ENCODE measurements around the gene VWA3A.
"Not testable (repeated sequence)": the region's sequence is repeated elsewhere in the genome, so short reads cannot be mapped to it uniquely, and the experiment has no call there.

VWA3A gene, protein sequence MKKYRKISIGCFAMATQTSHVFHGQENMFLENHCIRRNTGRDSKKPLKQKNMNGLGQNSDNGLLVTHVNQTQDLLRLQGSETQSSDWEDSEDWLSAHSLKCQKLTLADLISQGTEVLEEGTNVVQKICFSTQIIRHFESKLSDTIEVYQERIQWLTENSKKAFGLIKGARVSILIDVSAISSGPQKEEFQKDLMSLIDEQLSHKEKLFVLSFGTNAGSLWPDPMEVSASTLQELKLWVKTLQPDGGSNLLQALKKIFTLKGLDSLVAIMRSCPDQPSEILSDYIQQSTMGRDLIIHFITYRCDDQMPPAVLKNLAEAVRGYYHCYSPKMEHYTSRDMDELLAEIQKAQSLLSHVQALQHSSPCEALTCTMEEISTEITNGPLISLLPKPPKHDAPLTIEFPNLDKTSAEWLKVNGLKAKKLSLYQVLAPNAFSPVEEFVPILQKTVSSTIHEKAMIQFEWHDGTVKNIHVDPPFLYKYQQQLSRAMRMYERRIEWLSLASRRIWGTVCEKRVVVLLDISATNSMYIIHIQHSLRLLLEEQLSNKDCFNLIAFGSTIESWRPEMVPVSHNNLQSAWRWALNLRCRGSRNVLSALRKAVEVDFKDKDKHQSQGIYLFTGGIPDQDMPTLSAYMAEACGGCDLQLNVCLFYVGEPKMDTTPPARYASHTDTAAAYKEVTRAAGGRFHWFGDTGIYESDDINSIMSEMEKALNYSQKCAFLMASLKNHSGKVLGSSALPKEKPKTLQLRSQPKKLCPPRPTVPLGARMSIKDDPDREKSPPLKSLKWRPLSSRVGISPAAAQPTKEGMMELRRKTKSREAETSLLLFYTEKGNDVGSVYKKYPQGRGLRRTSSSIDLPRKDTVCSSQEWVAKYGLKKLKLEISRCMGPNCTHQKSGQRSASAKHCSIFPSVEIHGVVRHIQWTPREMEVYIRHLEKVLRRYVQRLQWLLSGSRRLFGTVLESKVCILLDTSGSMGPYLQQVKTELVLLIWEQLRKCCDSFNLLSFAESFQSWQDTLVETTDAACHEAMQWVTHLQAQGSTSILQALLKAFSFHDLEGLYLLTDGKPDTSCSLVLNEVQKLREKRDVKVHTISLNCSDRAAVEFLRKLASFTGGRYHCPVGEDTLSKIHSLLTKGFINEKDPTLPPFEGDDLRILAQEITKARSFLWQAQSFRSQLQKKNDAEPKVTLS

DNA sequence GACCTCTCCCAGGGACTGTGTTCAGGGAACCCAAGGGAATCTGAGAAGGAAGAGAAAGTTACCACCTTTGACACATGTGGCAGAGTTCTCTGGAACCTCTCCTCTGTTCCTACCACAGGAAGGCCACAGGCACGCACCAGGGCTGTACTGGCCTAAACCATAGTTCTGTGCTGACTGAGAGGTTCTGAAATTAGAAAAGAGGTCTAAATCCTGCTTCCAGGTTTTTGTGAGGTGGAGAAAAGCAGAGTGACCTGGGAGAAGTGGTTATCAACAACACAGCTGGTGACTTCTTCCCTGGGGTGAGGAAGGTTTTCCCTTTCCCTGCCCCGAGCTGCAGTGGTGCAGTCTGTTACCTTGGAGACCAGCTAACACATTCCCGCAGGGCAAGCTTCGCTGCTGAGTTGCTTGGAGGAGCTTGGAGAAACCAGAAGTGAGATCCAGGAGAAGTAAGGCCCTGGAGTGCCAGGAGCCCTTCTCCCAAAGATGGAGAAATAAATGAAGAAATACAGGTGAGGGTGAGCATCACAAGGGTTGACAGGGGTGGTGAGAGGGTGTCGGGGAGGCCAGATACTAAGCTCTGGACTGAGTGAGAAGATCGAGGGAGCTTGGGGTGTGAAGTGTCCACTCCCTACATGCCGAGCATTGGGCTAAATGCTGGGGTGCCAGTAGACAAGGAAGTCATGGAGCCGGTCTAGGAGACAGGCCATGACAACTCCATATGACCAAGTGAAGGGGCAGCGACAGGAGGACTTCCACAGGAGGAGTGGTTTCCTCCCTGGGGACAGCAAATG, at the start of gene VWA3A:
Gene VWA3A (plus strand): TSS at position 399 of the 791 bp plus-strand sequence. CDS start 97 bp downstream, at position 496.
- DNase-seq = no peak

DNA sequence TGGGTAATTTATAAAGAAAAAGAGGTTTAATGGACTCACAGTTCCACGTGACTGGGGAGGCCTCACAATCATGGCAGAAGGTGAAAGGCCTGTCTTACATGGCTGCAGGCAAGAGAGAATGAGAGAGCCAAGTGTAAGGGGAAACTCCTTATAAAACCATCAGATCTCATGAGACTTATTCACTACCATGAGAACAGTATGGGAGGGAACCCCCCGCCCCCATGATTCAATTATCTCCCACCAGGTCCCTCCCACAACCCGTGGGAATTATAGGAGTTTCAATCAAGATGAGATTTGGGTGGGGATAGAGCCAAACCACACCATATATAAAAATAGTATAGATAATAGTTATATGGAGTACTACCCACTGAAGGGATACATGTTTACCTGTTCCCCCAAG, 48.5 kb upstream of the VWA3A start:
- not testable (repeated sequence) for DNase-seq

DNA sequence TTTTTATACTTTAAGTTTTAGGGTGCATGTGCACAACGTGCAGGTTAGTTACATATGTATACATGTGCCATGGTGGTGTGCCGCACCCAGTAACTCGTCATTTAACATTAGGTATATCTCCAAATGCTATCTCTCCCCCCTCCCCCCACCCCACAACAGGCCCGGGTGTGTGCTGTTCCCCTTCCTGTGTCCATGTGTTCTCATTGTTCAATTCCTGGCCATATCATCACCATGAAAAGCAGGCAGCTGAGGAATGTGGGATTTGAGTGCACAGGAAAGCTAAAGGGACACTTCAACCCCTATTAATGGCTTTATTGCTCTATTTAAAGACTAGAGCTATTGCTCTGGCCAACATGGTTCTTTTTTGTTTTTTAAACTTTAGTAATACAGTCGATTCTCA, 46.5 kb upstream of the VWA3A start:
- not testable (repeated sequence) for DNase-seq

DNA sequence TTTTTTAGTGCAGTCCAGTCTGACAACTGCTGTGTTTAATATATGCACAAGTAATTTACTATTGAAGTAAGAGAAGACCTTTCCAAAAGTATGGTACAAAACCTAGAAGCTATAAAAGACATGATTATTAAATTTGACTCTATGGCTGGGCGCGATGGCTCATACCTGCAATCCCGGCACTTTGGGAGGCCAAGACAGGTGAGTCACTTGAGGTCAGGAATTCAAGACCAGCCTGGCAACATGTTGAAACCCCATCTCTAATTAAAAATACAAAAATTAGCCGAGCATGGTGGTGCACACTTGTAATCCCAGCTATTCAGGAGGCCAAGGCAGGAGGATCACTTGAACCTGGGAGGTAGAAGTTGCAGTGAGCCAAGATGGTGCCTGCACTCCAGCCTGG, 41.4 kb upstream of the VWA3A start:
- DNase-seq = no peak

DNA sequence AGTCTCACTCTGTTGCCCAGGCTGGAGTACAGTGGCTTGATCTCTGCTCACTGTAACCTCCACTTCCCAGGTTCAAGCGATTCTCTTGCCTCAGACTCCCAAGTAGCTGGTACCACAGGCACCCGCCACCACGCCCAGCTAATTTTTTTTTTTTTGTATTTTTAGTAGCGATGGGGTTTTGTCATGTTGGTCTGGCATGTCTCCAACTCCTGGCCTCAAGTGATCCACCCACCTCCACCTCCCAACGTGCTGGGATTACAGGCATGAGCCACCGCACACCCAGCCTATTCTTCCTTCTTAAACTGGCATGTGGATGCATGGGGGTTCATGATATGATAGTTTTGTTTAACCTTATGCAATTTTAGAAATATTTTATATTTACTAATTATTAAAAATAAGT, 39.4 kb upstream of the VWA3A start:
- no peak for DNase-seq

DNA sequence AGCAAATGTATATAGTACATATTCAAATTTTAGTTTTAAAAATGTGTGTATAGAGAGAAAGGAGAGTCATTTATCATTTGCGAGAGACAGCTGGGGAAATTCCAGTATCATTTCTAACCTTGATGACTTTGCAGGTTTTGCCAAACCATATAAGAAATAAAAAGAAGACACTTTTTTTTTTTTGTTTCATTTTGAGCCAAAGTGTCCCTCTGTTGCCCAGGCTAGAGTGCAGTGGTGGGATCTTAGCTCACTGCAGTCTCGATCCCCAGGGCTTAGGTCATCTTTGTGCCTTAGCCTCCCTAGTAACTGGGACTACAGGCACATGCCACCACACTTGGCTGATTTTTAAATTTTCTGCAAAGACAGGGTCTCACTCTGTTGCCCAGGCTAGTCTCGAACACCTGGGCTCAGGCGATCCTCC, 38.4 kb upstream of the VWA3A start:
- DNase-seq = no peak

DNA sequence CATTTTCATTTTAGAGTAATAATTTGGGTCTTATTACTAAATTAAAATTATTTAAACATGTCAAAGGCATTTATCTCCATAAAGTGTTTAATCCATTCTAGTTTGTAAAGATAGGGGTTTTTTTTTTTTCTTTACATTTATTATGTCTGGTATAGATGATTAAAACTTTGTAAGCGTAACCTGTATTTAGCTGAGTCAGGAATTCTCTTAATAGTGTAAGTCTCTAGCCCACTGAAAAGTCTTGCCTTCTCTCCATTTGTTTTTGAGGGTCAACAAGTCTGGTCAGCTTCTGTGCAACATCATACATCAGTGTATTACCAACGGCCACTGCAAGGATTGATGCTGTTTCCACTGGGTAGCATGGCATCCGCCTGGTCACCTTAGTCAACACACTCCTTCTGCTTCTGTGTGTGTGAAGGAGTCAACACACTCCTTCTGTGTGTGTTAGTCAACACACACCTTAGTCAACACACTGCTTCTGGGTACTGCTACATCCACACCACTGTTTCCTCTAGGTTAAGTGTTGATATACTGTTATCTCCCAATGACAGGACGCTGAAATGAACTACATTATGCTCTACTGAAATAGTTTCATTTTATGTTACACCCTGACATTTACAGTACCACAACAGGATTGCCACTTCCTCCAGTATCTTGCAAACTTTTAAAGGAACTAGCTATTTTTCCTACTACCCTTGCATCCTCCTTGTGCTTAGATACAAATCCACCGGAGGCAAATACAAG, 37.3 kb upstream of the VWA3A start:
- no peak for DNase-seq

DNA sequence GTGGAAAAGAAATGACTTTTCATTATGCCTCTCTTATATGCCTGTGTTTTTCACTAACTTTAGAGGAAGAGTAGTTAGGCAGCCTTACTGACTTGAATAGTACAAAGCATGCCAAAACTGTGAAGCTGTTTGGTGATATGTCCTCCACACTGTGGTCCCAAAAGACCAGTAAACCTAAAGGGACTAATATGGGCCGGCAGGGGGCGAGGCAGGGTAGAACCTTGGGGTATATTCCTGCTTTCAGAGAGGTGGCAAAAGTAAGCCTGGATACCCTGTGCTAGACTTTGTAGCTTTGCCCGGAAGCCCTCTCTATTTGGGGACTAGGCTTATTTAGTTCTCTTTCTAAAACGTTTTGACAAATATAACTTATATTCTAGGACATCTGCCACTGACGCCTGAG, 36.5 kb upstream of the VWA3A start:
- no peak for DNase-seq

DNA sequence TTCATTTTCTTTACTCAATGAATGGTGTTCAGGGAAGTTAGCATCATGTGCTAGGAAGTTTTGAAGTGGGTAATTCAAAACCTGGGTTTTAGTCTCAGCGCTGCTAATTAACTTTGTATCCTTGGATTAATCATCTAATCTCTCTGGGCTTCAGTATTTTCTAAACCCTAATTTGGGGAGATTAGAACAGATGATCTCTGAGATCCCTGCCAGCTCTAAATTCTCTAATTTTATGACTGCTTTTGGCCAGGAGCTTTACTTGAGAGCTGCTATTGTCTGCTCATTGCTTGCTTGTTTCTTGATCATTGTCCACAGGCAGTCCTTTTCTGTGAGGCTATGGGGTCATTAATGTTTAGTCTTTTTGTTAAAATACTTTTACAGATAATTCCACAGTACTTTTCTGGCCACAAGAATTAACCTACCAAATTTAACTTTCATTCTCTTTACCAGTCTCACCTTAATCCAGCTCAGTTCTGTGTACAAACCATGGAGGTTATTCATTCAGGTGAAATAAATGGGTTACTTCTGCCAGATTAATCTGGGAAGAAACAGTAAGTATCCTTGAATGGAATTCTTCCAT, 28.4 kb upstream of the VWA3A start:
- no peak for DNase-seq

DNA sequence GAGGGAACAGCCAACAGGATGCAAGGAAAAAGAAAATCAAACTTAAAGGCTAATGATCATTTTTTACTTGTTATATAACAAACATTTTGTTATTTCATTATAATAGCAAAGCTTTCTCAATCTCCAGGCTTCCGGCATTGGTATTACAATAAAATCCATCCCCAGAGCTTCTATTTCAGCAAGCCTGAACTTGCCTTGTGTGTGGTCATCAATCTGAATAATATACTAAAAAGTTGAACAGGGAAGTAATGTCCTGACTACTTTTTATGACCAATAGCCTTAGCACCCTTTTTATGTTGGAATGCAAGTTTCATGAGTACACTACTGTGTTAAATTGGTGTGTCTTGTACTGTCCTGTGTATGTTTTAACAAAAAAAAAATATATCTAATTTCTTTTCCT, 27.1 kb upstream of the VWA3A start:
- no peak for DNase-seq

DNA sequence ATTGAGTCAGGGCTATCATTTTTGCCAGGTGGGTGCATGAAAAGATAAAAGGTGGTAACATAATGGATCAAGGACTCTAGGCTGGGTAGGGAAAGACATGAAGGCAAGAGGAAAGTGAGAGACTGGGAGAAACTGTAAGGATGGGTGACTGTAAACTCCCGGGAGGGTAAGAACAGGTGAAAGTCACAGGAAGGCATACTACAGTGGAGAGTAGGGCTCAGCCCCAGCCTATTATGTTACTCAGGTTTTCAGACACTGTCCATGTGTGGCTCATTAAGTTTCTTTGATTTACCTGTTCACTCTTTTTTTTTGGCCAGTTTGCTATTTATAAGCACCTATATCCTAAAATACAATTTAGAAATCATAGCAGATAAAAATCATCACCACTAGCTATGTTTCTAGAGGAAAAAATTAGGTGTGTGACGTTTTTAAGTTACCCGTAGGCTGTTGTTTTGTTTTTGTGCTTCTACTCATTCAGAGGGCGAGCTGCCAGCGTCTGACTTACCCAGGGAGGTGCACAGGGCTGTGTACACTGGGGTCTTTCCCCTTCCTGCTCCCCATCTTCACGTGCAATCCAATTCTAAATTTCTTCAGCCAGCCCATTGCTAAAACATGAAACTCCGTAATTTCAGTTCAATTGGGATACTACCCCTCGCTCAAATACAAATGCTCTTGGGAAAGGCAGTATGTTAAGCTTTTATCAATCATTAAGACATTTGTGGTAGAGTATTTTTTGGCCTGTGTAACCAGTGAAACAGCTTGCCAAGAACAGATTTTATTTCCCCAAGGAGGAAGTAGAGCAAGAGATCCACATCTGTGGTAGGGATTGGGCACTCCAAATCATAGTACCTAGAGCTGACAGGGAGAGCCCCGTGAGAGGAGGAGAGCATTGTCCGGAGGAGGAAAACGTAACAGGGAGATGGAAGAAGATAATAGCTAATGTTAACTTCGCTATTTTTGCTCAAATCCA, 21.7 kb upstream of the VWA3A start:
- DNase-seq = no peak

DNA sequence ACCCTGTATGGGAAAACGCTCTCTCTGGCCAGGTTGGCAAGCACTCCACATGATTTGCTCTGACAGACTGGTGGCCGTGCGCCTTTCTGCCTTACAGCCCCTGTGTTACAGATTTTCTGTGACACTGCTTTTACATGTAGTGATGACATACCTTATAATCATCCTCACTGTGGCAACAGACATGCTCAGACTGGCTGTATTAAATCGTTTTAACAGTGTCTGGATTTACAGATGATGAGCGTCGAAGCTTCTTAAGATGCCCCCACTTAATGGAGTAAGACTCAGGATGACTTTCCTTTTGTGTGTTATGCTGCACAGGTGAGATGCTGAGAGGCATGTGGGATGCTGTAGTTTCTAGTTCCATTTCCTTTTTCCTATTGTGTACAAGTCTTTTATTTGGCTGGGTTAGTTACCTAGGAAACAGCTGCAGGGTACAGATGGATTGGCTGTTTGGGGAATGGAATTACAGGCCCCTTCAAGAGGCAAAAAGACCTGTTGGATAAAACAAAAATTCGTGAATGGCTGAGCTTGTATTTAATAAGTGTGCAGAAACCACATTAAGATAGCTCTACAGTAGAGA, 20.9 kb upstream of the VWA3A start:
- no peak for DNase-seq

DNA sequence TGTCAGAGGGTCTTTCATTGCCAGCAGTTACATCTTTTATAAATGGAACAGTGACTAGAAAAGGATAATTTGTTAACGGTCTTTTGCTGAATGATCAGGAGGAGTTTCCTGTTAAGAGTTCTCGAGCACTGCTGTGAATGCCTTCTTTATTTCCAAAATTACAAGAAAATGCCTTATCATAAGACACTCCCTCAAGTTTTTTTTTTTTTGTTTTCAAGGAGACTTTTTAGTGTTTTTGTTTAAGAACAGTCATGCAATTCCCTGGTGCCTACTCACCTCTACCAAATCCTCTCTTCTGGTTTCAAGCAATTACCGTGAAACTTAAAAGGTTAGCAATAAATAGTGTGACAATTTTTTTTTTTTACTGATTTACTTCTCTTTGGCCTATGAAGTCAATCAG, 19.0 kb upstream of the VWA3A start:
- no peak for DNase-seq

DNA sequence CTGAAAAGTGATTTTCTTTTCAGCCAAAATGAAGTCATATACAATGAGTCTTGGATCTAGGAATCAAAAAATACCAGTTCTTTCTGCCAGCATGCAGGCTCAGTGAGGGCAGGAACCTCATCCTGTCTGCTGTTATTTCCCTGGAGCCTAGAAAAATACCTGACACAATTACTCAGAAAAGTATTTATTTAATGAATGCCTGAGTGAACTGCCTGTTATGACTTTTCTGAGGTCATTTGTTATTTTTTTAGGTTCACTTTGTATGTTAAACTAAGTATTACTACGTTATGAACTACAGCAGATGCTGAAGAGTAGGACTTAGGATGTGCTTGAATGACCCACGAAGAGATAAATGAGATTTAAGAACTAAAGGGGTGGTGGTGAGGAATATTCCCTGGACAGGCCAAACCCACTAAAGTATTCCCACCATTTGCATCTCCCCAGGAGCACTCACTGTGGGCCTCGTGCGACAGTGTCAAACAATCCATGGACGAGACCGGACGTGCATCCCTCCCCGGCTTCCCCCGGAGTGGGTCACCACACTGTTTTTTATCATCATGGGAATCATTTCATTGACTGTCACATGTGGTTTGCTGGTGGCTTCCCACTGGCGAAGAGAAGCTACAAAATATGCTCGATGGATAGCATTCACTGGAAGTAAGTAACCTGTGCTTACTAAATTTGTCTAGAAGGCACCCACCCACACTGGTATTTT, 17.1 kb upstream of the VWA3A start:
- no peak for DNase-seq

DNA sequence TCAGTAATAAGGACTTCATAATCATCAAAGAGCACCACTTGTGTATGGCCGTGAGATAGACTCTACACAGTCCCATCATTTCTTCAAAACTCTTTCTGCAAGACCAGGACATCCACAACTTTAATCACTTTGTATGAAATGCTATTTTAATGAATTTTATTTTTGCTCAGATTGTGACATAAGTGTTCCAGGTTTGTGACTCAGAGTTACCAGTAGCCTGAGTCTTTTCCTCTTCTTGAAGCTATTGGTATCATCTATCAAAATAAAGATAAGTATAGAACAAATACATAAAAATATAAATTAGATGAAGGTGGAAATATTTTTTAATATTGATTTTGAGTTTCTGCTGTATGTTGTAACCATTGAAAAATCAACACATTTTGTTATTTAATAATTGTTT, 16.6 kb upstream of the VWA3A start:
- DNase-seq = no peak

DNA sequence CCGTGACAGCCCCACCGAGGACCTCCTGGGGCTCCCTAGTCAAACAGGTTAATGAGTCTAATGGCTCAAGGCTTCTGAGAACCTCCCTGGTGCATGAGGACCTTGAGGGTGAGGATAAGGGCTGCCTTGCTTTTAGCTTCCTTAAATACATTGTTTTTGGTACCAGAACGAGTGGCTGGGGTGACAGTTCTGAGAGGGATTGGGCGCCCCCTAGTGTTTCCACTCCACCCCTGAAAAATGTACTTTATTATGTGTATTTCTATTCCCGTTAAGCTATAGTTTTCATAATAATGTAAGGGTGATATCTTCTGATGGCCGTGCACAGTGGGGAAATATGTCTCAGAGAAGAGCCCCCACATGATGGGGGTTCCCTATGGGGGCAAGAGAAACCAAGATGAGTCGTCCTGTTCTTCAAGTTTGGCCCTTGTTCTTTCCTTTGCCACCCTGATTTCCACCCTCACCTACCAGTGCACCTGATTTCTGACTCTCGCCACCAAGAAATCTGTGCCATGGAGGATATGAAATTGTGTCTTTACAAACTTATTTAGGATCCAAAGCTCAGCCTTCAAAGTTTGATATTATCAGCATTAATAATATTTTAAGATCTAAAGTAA, 14.5 kb upstream of the VWA3A start:
- no peak for DNase-seq

DNA sequence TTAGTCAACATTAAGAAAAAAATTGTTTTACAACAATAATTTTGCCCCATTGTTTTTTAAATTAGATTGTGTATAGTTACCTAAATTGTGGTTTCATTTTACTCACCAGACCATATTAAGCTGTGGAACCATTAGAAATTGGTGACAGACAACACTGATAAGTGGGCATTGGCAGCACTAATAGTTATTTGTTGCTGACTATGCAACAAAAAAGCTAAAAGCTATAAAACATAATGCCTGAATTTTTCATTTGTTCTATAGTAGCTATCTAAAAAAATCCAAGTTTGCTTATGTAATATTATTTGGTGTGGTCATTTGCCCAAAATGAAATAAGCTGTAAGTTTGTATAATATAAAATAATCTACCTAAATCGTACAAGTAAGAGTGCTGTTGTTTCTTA, 13.7 kb upstream of the VWA3A start:
- DNase-seq = no peak

DNA sequence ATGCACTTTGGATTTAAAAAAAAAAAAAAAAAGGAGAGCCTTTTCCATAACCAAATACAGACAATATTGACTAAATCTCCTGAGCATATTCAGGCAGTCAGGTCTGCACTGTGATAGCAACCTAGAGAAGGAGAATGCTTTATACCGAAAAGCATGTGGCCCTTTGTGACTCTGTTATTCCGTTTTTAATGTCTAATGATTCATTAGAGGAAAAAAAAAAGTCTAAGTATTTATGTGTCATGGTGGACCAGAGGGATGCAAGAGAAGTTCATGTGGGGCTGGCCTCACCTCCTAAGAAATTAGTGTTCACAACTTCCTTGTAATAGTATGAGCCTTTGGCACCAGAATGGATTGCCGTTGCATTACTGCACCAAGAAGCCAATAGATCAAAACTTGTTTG, 11.3 kb upstream of the VWA3A start:
- DNase-seq = no peak

DNA sequence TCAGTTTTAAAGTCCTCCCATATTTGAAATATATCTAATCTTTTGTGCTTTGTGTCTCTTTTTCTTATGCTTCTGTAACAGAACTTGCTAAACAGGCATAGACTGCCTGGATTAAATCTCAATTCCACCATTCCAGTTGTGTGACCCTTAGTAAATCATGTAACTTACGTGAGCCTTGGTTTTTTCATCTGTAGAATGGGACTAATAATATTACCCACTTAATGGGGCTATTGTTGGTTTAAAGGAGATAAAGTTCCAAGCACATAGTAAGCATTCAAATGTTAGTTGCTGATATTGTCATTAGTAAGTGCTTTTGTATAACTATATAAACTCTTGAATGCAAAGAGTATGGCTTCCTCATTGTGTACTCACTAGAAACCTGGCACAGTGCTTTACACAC, 5.9 kb upstream of the VWA3A start:
- no peak for DNase-seq

Measured in DMS79 (cell line).